Mucosa of descending colon (tissue), 3 donors: ENCODE results near the gene RAC2. TPM values are rescaled to one million over a fixed set of nuclear protein-coding genes. Genes with fewer than 3 reads are reported as not detected.

Source experiments
- ATAC-seq: fragments of 200-7000 bp; cut with Tn5 transposase; one replicate; pipeline ENCODE4 v1.9.1; 2020; ENCODE audit warnings: mild to moderate bottlenecking, moderate library complexity
- DNase-seq, 3 donors: peaks; one replicate each; pipeline ENCODE4 v3.0.0-alpha.2; 2020
- H3K36me3 ChIP-seq: fragments of 200-600 bp; one replicate; pipeline ENCODE4 v1.8.0; 2021; ENCODE audit warnings: low read depth, mild to moderate bottlenecking
- H3K4me1 ChIP-seq: fragments of 200-600 bp; one replicate; pipeline ENCODE4 v1.8.0; 2021; ENCODE audit warnings: low read depth, mild to moderate bottlenecking
- H3K4me3 ChIP-seq: fragments of 200-600 bp; one replicate; pipeline ENCODE4 v1.8.0; 2021; ENCODE audit warnings: mild to moderate bottlenecking
- H3K9me3 ChIP-seq: fragments of 200-600 bp; one replicate; pipeline ENCODE4 v1.8.0; 2021; ENCODE audit warnings: mild to moderate bottlenecking
- CTCF ChIP-seq: fragments of 200-600 bp; IDR thresholded peaks from one replicate; pipeline ENCODE4 v1.8.0; 2022; ENCODE audit warnings: antibody characterized with exemption, mild to moderate bottlenecking
- intact Hi-C, 2 donors: fragments of 100-400 bp; cut with DNase I in 1 of 2; cut with micrococcal nuclease in 1 of 2; formaldehyde crosslinking; loops; one replicate each; pipeline versions ENCODE4 v1.11.0 to v1.11.1; 2022; cut with DNase I, micrococcal nuclease
- total RNA-seq, 3 donors: library from RNA; stranded (reverse); fragmentation: NEBNext Ultra II Directional in 2 of 3; extraction: Animal tissue kit (Norgen Biotek cat#: 25700) in 2 of 3; gene quantifications; one replicate each; pipeline versions ENCODE4 v1.2.1 to v1.2.4, GENCODE V29; 2021 to 2023
- donor health status: DM: no; HTN: no; CAD: no; lungs with moderate emphysema.
- donor health status: DM: no; HTN: no; CAD: no.
- donor health status: DM: no; HTN: yes; CAD: no.

RAC2 gene
- total RNA-seq, 3 donors from 2014 or later, result 15.3 to 26.8 (median 16.4) TPM

GRCh38 chr22:37212174-37212906, 31.7 kb downstream of the RAC2 start, which contains the start of gene SSTR3:
TSS of gene SSTR3 (minus strand) at chr22:37212477. CDS start at chr22:37207803, 4,674 bp downstream.
- Histone ChIP-seq H3K4me3 (no peak within 1 kb of the TSS), H3K9me3 (no peaks in the 10 kb centered on the region), H3K4me1 (no peaks in the 10 kb centered on the region), H3K36me3 (no peaks in the 10 kb centered on the region)
- ATAC-seq (no peak), DNase-seq (no peak)
- no peak for TF ChIP-seq CTCF
- intact Hi-C loops, result no loop called here

GRCh38 chr22:37211866-37212173, 32.2 kb downstream of the RAC2 start:
- Histone ChIP-seq H3K9me3 (no peaks in the 10 kb centered on the region), H3K4me3 (no peak overlapping the region), H3K4me1 (no peaks in the 10 kb centered on the region), H3K36me3 (no peaks in the 10 kb centered on the region)
- no peak for TF ChIP-seq CTCF
- ATAC-seq (no peak), DNase-seq (no peak)
- intact Hi-C loops, result no loop called here

GRCh38 chr22:37211075-37211865, 32.8 kb downstream of the RAC2 start:
- H3K4me3 ChIP-seq, result no peak overlapping the region
- DNase-seq, result no peak
- H3K4me1 ChIP-seq, result no peaks in the 10 kb centered on the region
- no peak for TF ChIP-seq CTCF
- intact Hi-C loops, result no loop called here
- H3K9me3 ChIP-seq, result no peaks in the 10 kb centered on the region
- no peaks in the 10 kb centered on the region for H3K36me3 ChIP-seq
- ATAC-seq, result no peak

- intact Hi-C loops, result no loop called here
These were observed 33.8 kb downstream of the RAC2 start for GRCh38 chr22:37210041-37210803.

More at GRCh38 chr22:37210041-37210803, 33.8 kb downstream of the RAC2 start:
- DNase-seq (no peak), ATAC-seq (no peak)
- H3K9me3 ChIP-seq, result no peaks in the 10 kb centered on the region
- H3K36me3 ChIP-seq, result no peaks in the 10 kb centered on the region
- no peak overlapping the region for H3K4me3 ChIP-seq
- no peaks in the 10 kb centered on the region for H3K4me1 ChIP-seq
- TF ChIP-seq CTCF, result no peak
